Testis (tissue), 3 donors: ENCODE results near the gene NPAS2. TPM values are rescaled to one million over a fixed set of nuclear protein-coding genes. Genes with fewer than 3 reads are reported as not detected.

Source experiments
- DNase-seq: peaks from one replicate; pipeline ENCODE4 v3.0.0-alpha.2; 2019
- H3K27ac ChIP-seq, 2 donors: fragments of 200-600 bp; sonication (generic); one replicate each; pipeline ENCODE4 v1.5.1; 2019
- H3K27me3 ChIP-seq: fragments of 200-600 bp; sonication (generic); one replicate; pipeline ENCODE4 v1.5.1; 2019
- H3K36me3 ChIP-seq: fragments of 200-600 bp; sonication (generic); one replicate; pipeline ENCODE4 v1.5.1; 2017; ENCODE audit warnings: low read depth; ENCODE audit errors: missing control alignments
- H3K4me1 ChIP-seq: fragments of 200-600 bp; sonication (generic); one replicate; pipeline ENCODE4 v1.5.1; 2019
- H3K4me3 ChIP-seq, 2 donors: fragments of 200-600 bp; sonication (generic); one replicate each; pipeline ENCODE4 v1.5.1; 2017 to 2019
- H3K9me3 ChIP-seq: fragments of 200-600 bp; sonication (generic); one replicate; pipeline ENCODE4 v1.5.1; 2017
- CTCF ChIP-seq, 3 experiments: fragments of 450-650 bp in 2 of 3; fragments of 200-600 bp in 1 of 3; sonication (generic) in 1 of 3; IDR thresholded peaks; one replicate each; pipeline ENCODE4 v1.5.1; 2016 to 2019; ENCODE audit warnings: antibody characterized with exemption in 3 of 3, mild to moderate bottlenecking in 2 of 3, moderate library complexity in 1 of 3
- POLR2A ChIP-seq: fragments of 450-650 bp; IDR thresholded peaks from one replicate; pipeline ENCODE4 v1.6.1; 2017; ENCODE audit warnings: antibody characterized with exemption, mild to moderate bottlenecking, moderate library complexity
- WGBS, 2 donors: methylation state at CpG; one replicate each; pipeline ENCODE4 v1.1.5; 2018; 5-methylcytosine and 5-hydroxymethylcytosine counted together
- intact Hi-C: fragments of 100-400 bp; cut with DNase I; formaldehyde crosslinking; loops from one replicate; pipeline ENCODE4 v1.15.1; 2023; ENCODE audit warnings: low total_unique reads
- polyA plus RNA-seq: library from polyadenylated mRNA; stranded (reverse); fragments of 350-450 nt; fragmentation: Illumina TruSeq; extraction: RNeasy Lipid Tissue Mini Kit (QIAGEN cat#74804); gene quantifications from one replicate; pipeline ENCODE4 v1.2.3, GENCODE V29; 2014; ENCODE audit warnings: low read depth, low replicate concordance; ENCODE audit not compliant: insufficient read depth
- total RNA-seq, 2 donors: library from RNA; depleted of rRNA; stranded (reverse); fragments of >200 nt; gene quantifications; one replicate each; pipeline ENCODE4 v1.2.3, GENCODE V29; 2016

Gene NPAS2
- total and polyA plus RNA-seq, 3 donors from 2014 or later = 20.4 to 64.2 (median 46.7) TPM

- Histone ChIP-seq H3K27me3 (no peaks in the 10 kb centered on the region), H3K4me3 (no peak overlapping the region), H3K9me3 (no peaks in the 10 kb centered on the region), H3K27ac (no peak overlapping the region), H3K36me3 (no peaks in the 10 kb centered on the region), H3K4me1 (no peaks in the 10 kb centered on the region)
- 95 to 96% methylated on average over 9 to 11 of the region's 11 CpGs for WGBS, 2 donors
- intact Hi-C loops = no loop called here
- no peak for DNase-seq
- TF ChIP-seq POLR2A = no peak
- TF ChIP-seq CTCF (IDR thresholded peaks at IDR 0.05) = no peak
Measured at GRCh38 chr2:100953406-100954043, 133.6 kb downstream of the NPAS2 start.

- no peak for TF ChIP-seq CTCF (IDR thresholded peaks at IDR 0.05)
- no peak for TF ChIP-seq POLR2A
- Histone ChIP-seq H3K27me3 (no peaks in the 10 kb centered on the region), H3K9me3 (no peaks in the 10 kb centered on the region), H3K27ac (no peak overlapping the region), H3K4me1 (no peaks in the 10 kb centered on the region), H3K4me3 (no peak overlapping the region), H3K36me3 (no peaks in the 10 kb centered on the region)
- intact Hi-C loops = no loop called here
- DNase-seq = no peak
- 90 to 98% methylated on average over 6 of the region's 6 CpGs for WGBS, 2 donors
Measured at GRCh38 chr2:100954044-100954420, 134.1 kb downstream of the NPAS2 start.

GRCh38 chr2:100955226-100955625 lies 135.3 kb downstream of the NPAS2 start:
- WGBS, 2 donors = 91 to 94% methylated on average over 4 of the region's 4 CpGs
- Histone ChIP-seq H3K27me3 (no peaks in the 10 kb centered on the region), H3K36me3 (no peaks in the 10 kb centered on the region), H3K9me3 (no peaks in the 10 kb centered on the region), H3K27ac (no peak overlapping the region), H3K4me3 (no peak overlapping the region), H3K4me1 (no peaks in the 10 kb centered on the region)
- intact Hi-C loops = no loop called here
- no peak for TF ChIP-seq CTCF (IDR thresholded peaks at IDR 0.05)
- TF ChIP-seq POLR2A = no peak
- DNase-seq = no peak

- 86 to 94% methylated on average over 5 of the region's 5 CpGs for WGBS, 2 donors
- no peak for TF ChIP-seq CTCF (IDR thresholded peaks at IDR 0.05)
- TF ChIP-seq POLR2A = no peak
- Histone ChIP-seq H3K4me3 (no peak overlapping the region), H3K9me3 (no peaks in the 10 kb centered on the region), H3K4me1 (no peaks in the 10 kb centered on the region), H3K27ac (no peak overlapping the region), H3K27me3 (no peaks in the 10 kb centered on the region), H3K36me3 (no peaks in the 10 kb centered on the region)
- DNase-seq = no peak
- intact Hi-C loops = no loop called here
Measured at GRCh38 chr2:100956081-100956480, 136.1 kb downstream of the NPAS2 start.

GRCh38 chr2:100957996-100958653 lies 138.2 kb downstream of the NPAS2 start:
- Histone ChIP-seq H3K4me3 (no peak overlapping the region), H3K36me3 (no peaks in the 10 kb centered on the region), H3K27me3 (no peaks in the 10 kb centered on the region), H3K27ac (no peak overlapping the region), H3K9me3 (no peaks in the 10 kb centered on the region), H3K4me1 (no peaks in the 10 kb centered on the region)
- 58 to 60% methylated on average over 16 of the region's 16 CpGs for WGBS, 2 donors
- DNase-seq = no peak
- TF ChIP-seq POLR2A (no peak), CTCF (IDR thresholded peaks at IDR 0.05) (no peak)
- intact Hi-C loops = no loop called here
